H9 (cell line): ENCODE data around the gene PHGDH. TPM values are rescaled to one million over a fixed set of nuclear protein-coding genes. Genes with fewer than 3 reads are reported as not detected.

ENCODE experiments used
- DNase-seq: peaks from one replicate; pipeline ENCODE4 v3.0.0-alpha.2; 2017
- H2AFZ ChIP-seq: one replicate; pipeline ENCODE4 v1.6.1; 2013; ENCODE audit warnings: mild to moderate bottlenecking, low read length, control low read depth, moderate library complexity
- H2AK5ac ChIP-seq: 2 replicates; pipeline ENCODE4 v1.6.1; 2013; ENCODE audit warnings: low read length, control low read depth, mixed read lengths; ENCODE audit not compliant: insufficient read length
- H2BK120ac ChIP-seq: one replicate; pipeline ENCODE4 v1.6.1; 2013; ENCODE audit warnings: low read depth, mild to moderate bottlenecking, low read length, control low read depth, inconsistent platforms; ENCODE audit not compliant: poor library complexity, severe bottlenecking
- H2BK12ac ChIP-seq: 2 replicates; pipeline ENCODE4 v1.6.1; 2013; ENCODE audit warnings: low read length, control low read depth, mixed read lengths, low read depth; ENCODE audit not compliant: insufficient read length
- H2BK15ac ChIP-seq: 2 replicates; pipeline ENCODE4 v1.6.1; 2013; ENCODE audit warnings: low read depth, low read length, control low read depth
- H2BK20ac ChIP-seq: one replicate; pipeline ENCODE4 v1.6.1; 2013; ENCODE audit warnings: low read depth, mild to moderate bottlenecking, low read length, control low read depth, inconsistent platforms; ENCODE audit not compliant: poor library complexity, severe bottlenecking
- H2BK5ac ChIP-seq: 2 replicates; pipeline ENCODE4 v1.6.1; 2013; ENCODE audit warnings: low read length, control low read depth, mixed read lengths; ENCODE audit not compliant: insufficient read length
- H3K14ac ChIP-seq: 2 replicates; pipeline ENCODE4 v1.6.1; 2013; ENCODE audit warnings: low read length, control low read depth; ENCODE audit not compliant: insufficient read depth
- H3K18ac ChIP-seq: 2 replicates; pipeline ENCODE4 v1.6.1; 2013; ENCODE audit warnings: low read depth, mild to moderate bottlenecking, mixed read lengths, low read length, control low read depth; ENCODE audit not compliant: insufficient read length
- H3K23ac ChIP-seq: 2 replicates; pipeline ENCODE4 v1.6.1; 2013; ENCODE audit warnings: low read length, control low read depth, mixed read lengths, low read depth; ENCODE audit not compliant: insufficient read length
- H3K23me2 ChIP-seq: 2 replicates; pipeline ENCODE4 v1.6.1; 2013; ENCODE audit warnings: low read depth, mild to moderate bottlenecking, mixed read lengths, low read length, control low read depth; ENCODE audit not compliant: insufficient read length, poor library complexity, severe bottlenecking
- H3K27ac ChIP-seq: 2 replicates; pipeline ENCODE4 v1.5.1; 2013; ENCODE audit warnings: low read length, control low read depth, mixed read lengths, low read depth; ENCODE audit not compliant: insufficient read length
- H3K27me3 ChIP-seq: 2 replicates; pipeline ENCODE4 v1.6.1; 2013; ENCODE audit warnings: low read length, control low read depth, inconsistent platforms; ENCODE audit not compliant: insufficient read depth
- H3K4ac ChIP-seq: 2 replicates; pipeline ENCODE4 v1.6.1; 2013; ENCODE audit warnings: low read depth, mild to moderate bottlenecking, control low read depth, inconsistent platforms, low read length, moderate library complexity
- H3K4me1 ChIP-seq: 2 replicates; pipeline ENCODE4 v1.6.1; 2013; ENCODE audit warnings: low read length, control low read depth, inconsistent platforms; ENCODE audit not compliant: insufficient read depth
- H3K4me2 ChIP-seq: 2 replicates; pipeline ENCODE4 v1.6.1; 2013; ENCODE audit warnings: low read length, control low read depth, mixed read lengths; ENCODE audit not compliant: insufficient read length, insufficient read depth
- H3K56ac ChIP-seq: 2 replicates; pipeline ENCODE4 v1.6.1; 2013; ENCODE audit warnings: low read depth, mild to moderate bottlenecking, mixed read lengths, low read length, control low read depth; ENCODE audit not compliant: insufficient read length
- H3K79me1 ChIP-seq: 2 replicates; pipeline ENCODE4 v1.6.1; 2013; ENCODE audit warnings: low read depth, mild to moderate bottlenecking, moderate library complexity, low read length, control low read depth, inconsistent platforms; ENCODE audit not compliant: insufficient read depth, poor library complexity, severe bottlenecking
- H3K79me2 ChIP-seq: 2 replicates; pipeline ENCODE4 v1.6.1; 2013; ENCODE audit warnings: low read length, control low read depth, inconsistent platforms; ENCODE audit not compliant: insufficient read depth
- H3K9ac ChIP-seq: 2 replicates; pipeline ENCODE4 v1.6.1; 2013; ENCODE audit warnings: low read length, control low read depth, mixed read lengths; ENCODE audit not compliant: insufficient read length; ENCODE audit errors: extremely low read depth
- H3K9me3 ChIP-seq: one replicate; pipeline ENCODE4 v1.6.1; 2013; ENCODE audit warnings: low read depth, low read length, inconsistent platforms; ENCODE audit not compliant: control insufficient read depth
- H3T11ph ChIP-seq: one replicate; pipeline ENCODE4 v1.6.1; 2013; ENCODE audit warnings: mild to moderate bottlenecking, low read length, control low read depth, inconsistent platforms
- H4K20me1 ChIP-seq: one replicate; pipeline ENCODE4 v1.6.1; 2013; ENCODE audit not compliant: control insufficient read depth, insufficient read length, insufficient read depth
- H4K5ac ChIP-seq: 2 replicates; pipeline ENCODE4 v1.6.1; 2013; ENCODE audit warnings: low read depth, mild to moderate bottlenecking, mixed read lengths, low read length, control low read depth; ENCODE audit not compliant: insufficient read length
- H4K8ac ChIP-seq: replicated peaks from 2 replicates; pipeline ENCODE4 v1.6.1; 2013; ENCODE audit warnings: low read length, control low read depth, mixed read lengths, low read depth; ENCODE audit not compliant: insufficient read length
- H4K91ac ChIP-seq: 2 replicates; pipeline ENCODE4 v1.6.1; 2013; ENCODE audit warnings: low read depth, mild to moderate bottlenecking, moderate library complexity, mixed read lengths, low read length, control low read depth; ENCODE audit not compliant: insufficient read length
- H3K27ac Mint-ChIP-seq, 3 experiments: 2 replicates in 2 of 3; 3 replicates in 1 of 3; pipeline ENCODE4 v1.8.0; 2020 to 2021; ENCODE audit warnings: mixed read lengths in 3 of 3, mild to moderate bottlenecking in 1 of 3, moderate library complexity in 1 of 3
- H3K27me3 Mint-ChIP-seq: 2 replicates; pipeline ENCODE4 v1.8.0; 2021; ENCODE audit warnings: low read depth, mild to moderate bottlenecking, moderate library complexity, mixed read lengths
- H3K36me3 Mint-ChIP-seq, 3 experiments: 2 replicates in 2 of 3; 3 replicates in 1 of 3; pipeline ENCODE4 v1.8.0; 2020 to 2021; ENCODE audit warnings: low read depth in 3 of 3, mixed read lengths in 3 of 3; ENCODE audit not compliant: insufficient read depth in 1 of 3
- H3K4me1 Mint-ChIP-seq, 2 experiments: 2 replicates each; pipeline ENCODE4 v1.8.0; 2020; ENCODE audit warnings: mixed read lengths in 2 of 2
- H3K4me3 Mint-ChIP-seq, 2 experiments: 2 replicates in 1 of 2; 3 replicates in 1 of 2; pipeline ENCODE4 v1.8.0; 2020 to 2021; ENCODE audit warnings: mild to moderate bottlenecking in 2 of 2, mixed read lengths in 2 of 2, moderate library complexity in 1 of 2
- H3K9me3 Mint-ChIP-seq, 2 experiments: 2 replicates in 1 of 2; 3 replicates in 1 of 2; pipeline ENCODE4 v1.8.0; 2020; ENCODE audit warnings: mild to moderate bottlenecking in 2 of 2, mixed read lengths in 2 of 2, moderate library complexity in 1 of 2
- CTCF ChIP-seq: fragments of 200-600 bp; sonication (generic); conservative IDR thresholded peaks from 3 replicates; pipeline ENCODE4 v1.8.0; 2021; ENCODE audit warnings: antibody characterized with exemption, mild to moderate bottlenecking
- WGBS: extraction: QIAGEN DNeasy Blood & Tissue Kit; methylation state at CpG from one replicate; pipeline ENCODE4 v1.1.7; 2013; ENCODE audit warnings: missing lambda C conversion rate, low lambda C conversion rate, mixed read lengths; ENCODE audit not compliant: insufficient read length; ENCODE audit errors: extremely low coverage; 5-methylcytosine and 5-hydroxymethylcytosine counted together
- total RNA-seq: library from RNA; stranded (reverse); gene quantifications from 2 replicates; pipeline ENCODE4 v1.2.1, GENCODE V29; 2021

The PHGDH gene
- total RNA-seq, 1 experiment from 2014 or later: 458 TPM

GRCh38 chr1:119768778-119769177 lies 57.0 kb downstream of the PHGDH start, which contains the start of gene HMGCS2:
Gene HMGCS2, minus strand, starts transcription at chr1:119768905. Its CDS starts 61 bp downstream, at chr1:119768844.
- H3K27me3 ChIP-seq: no peaks in the 10 kb centered on the region
- H2BK12ac ChIP-seq: no peak within 1 kb of the TSS
- no peaks in the 10 kb centered on the region for H3K79me1 ChIP-seq
- no peak within 1 kb of the TSS for H4K91ac ChIP-seq
- no peak within 1 kb of the TSS for H2AK5ac ChIP-seq
- H3K23me2 ChIP-seq: no peaks in the 10 kb centered on the region
- Mint-ChIP-seq H3K36me3 (no peaks in the 10 kb centered on the region), H3K4me1 (peaks cover 10 to 11% of the 10 kb centered on the region in 2 experiments), H3K27me3 (peaks cover 7% of the 10 kb centered on the region), H3K4me3 (no peak within 1 kb of the TSS), H3K9me3 (no peaks in the 10 kb centered on the region; a peak in 1 of 5 replicates), H3K27ac (no peak within 1 kb of the TSS)
- no peak within 1 kb of the TSS for H4K5ac ChIP-seq
- H3K56ac ChIP-seq: no peak within 1 kb of the TSS
- no peak within 1 kb of the TSS for H4K8ac ChIP-seq
- H3K4me1 ChIP-seq: peaks cover 5% of the 10 kb centered on the region; the same call in 1 of the 2 replicates
- H3K4me2 ChIP-seq: no peak within 1 kb of the TSS
- H3K79me2 ChIP-seq: no peaks in the 10 kb centered on the region
- H2BK20ac ChIP-seq: no peak within 1 kb of the TSS
- no peak within 1 kb of the TSS for H3K9ac ChIP-seq
- no peak within 1 kb of the TSS for H3K18ac ChIP-seq
- H4K20me1 ChIP-seq: no peaks in the 10 kb centered on the region
- no peak within 1 kb of the TSS for H3K27ac ChIP-seq
- H2BK120ac ChIP-seq: no peak within 1 kb of the TSS
- no peak within 1 kb of the TSS for H2AFZ ChIP-seq
- no peak within 1 kb of the TSS for H3K14ac ChIP-seq
- no peaks in the 10 kb centered on the region for H3K9me3 ChIP-seq
- H3K4ac ChIP-seq: no peak within 1 kb of the TSS
- TF ChIP-seq CTCF: no peak
- no peak for DNase-seq
- no peak within 1 kb of the TSS for H2BK5ac ChIP-seq
- H2BK15ac ChIP-seq: no peak within 1 kb of the TSS
- H3K23ac ChIP-seq: no peak within 1 kb of the TSS
- no CpG with 5 or more reads among the region's 8 CpGs for WGBS
- no peak within 1 kb of the TSS for H3T11ph ChIP-seq
